B cell (primary cell): ENCODE data around the gene TUBA4A. TPM values are rescaled to one million over a fixed set of nuclear protein-coding genes. Genes with fewer than 3 reads are reported as not detected.
A peak's percentile ranks its signal among the peaks of the same experiment; 100 is the strongest.

ENCODE experiments used
- ATAC-seq: fragments of 200-7000 bp; cut with Tn5 transposase; one replicate; pipeline ENCODE4 v1.10.0; 2021; ENCODE audit warnings: low read depth, mild to moderate bottlenecking, moderate number of reproducible peaks, moderate library complexity
- CTCF ChIA-PET: fragments of 350-600 bp; sonication (Branson Sonifier 250); formaldehyde crosslinking; loops from one replicate; lab custom pipeline; 2021; ENCODE audit warnings: antibody characterized with exemption, inconsistent platforms; lab: Charles Lee
- POLR2A ChIA-PET: fragments of 350-600 bp; sonication (Branson Sonifier 250); formaldehyde crosslinking; loops from one replicate; lab custom pipeline; 2021; ENCODE audit warnings: antibody characterized with exemption; lab: Charles Lee
- DNase-seq: peaks from one replicate; pipeline ENCODE4 v3.0.0; 2013
- H2AFZ ChIP-seq: 2 replicates; pipeline ENCODE4 v1.6.1; 2012; ENCODE audit warnings: mild to moderate bottlenecking, low read depth, low read length; ENCODE audit not compliant: insufficient read depth, poor library complexity, severe bottlenecking
- H3K27ac ChIP-seq, 2 donors: 1 replicate in 1 of 2; 2 replicates in 1 of 2; pipeline ENCODE4 v1.5.1; 2012 to 2013; ENCODE audit warnings: low read length in 2 of 2, mild to moderate bottlenecking in 2 of 2, moderate library complexity in 1 of 2
- H3K27me3 ChIP-seq, 4 experiments: fragments of 200-600 bp in 1 of 4; sonication (generic) in 1 of 4; replicated peaks in 1 of 4; 1 replicate in 2 of 4; 2 replicates in 2 of 4; pipeline versions ENCODE4 v1.6.1 to v1.7.0; 2013 to 2016; ENCODE audit warnings: low read length in 3 of 4, mild to moderate bottlenecking in 2 of 4, mixed read lengths in 1 of 4, moderate library complexity in 1 of 4; ENCODE audit not compliant: insufficient read depth in 4 of 4, control insufficient read depth in 3 of 4; ENCODE audit errors: control extremely low read depth in 1 of 4
- H3K36me3 ChIP-seq, 2 experiments: replicated peaks in 1 of 2; 1 replicate in 1 of 2; 2 replicates in 1 of 2; pipeline versions ENCODE4 v1.6.1 to v1.7.1; 2013; ENCODE audit warnings: low read length in 1 of 2; ENCODE audit not compliant: insufficient read depth in 2 of 2, control insufficient read depth in 1 of 2; ENCODE audit errors: control extremely low read depth in 1 of 2, extremely low read depth in 1 of 2
- H3K4me1 ChIP-seq, 2 donors: fragments of 200-600 bp in 1 of 2; sonication (generic) in 1 of 2; 1 replicate in 1 of 2; 2 replicates in 1 of 2; pipeline versions ENCODE4 v1.5.1 to v1.6.1; 2013 to 2017; ENCODE audit warnings: low read length in 2 of 2; ENCODE audit not compliant: control insufficient read depth in 2 of 2, insufficient read depth in 2 of 2
- H3K4me2 ChIP-seq: replicated peaks from 2 replicates; pipeline ENCODE3; 2012; ENCODE audit warnings: mild to moderate bottlenecking, low read depth, low read length; ENCODE audit not compliant: poor library complexity, severe bottlenecking
- H3K4me3 ChIP-seq, 5 experiments: fragments of 200-600 bp in 1 of 5; sonication (generic) in 1 of 5; 1 replicate in 3 of 5; 2 replicates in 2 of 5; pipeline versions ENCODE4 v1.5.1 to v1.7.0; 2011 to 2016; ENCODE audit warnings: low read length in 4 of 5, mild to moderate bottlenecking in 4 of 5, low read depth in 2 of 5, control low read depth in 1 of 5, moderate library complexity in 1 of 5; ENCODE audit not compliant: insufficient read depth in 1 of 5; ENCODE audit errors: control extremely low read depth in 1 of 5, extremely low read depth in 1 of 5
- H3K79me2 ChIP-seq: fragments of 200-600 bp; sonication (generic); one replicate; pipeline ENCODE4 v1.6.0; 2016; ENCODE audit warnings: low read length; ENCODE audit not compliant: control insufficient read depth, insufficient read depth
- H3K9ac ChIP-seq: fragments of 200-600 bp; sonication (generic); 2 replicates; pipeline ENCODE4 v1.6.1; 2017; ENCODE audit warnings: mild to moderate bottlenecking, low read length, moderate library complexity
- H3K9me3 ChIP-seq, 3 donors: one replicate each; pipeline versions ENCODE4 v1.6.1 to v1.7.1; 2013; ENCODE audit warnings: low read length in 2 of 3; ENCODE audit not compliant: control insufficient read depth in 2 of 3, insufficient read depth in 1 of 3; ENCODE audit errors: control extremely low read depth in 1 of 3
- H4K20me1 ChIP-seq: 2 replicates; pipeline ENCODE4 v1.6.0; 2012; ENCODE audit warnings: mild to moderate bottlenecking, low read length; ENCODE audit not compliant: insufficient read depth, control insufficient read depth, poor library complexity, severe bottlenecking
- H3K27ac Mint-ChIP-seq: one replicate; pipeline ENCODE4 v1.8.0; 2021; ENCODE audit warnings: mixed read lengths
- H3K27me3 Mint-ChIP-seq: one replicate; pipeline ENCODE4 v1.8.0; 2021; ENCODE audit warnings: mixed read lengths
- H3K4me1 Mint-ChIP-seq: one replicate; pipeline ENCODE4 v1.8.0; 2021; ENCODE audit warnings: mixed read lengths
- H3K4me3 Mint-ChIP-seq: one replicate; pipeline ENCODE4 v1.8.0; 2021; ENCODE audit warnings: mixed read lengths
- H3K9me3 Mint-ChIP-seq: one replicate; pipeline ENCODE4 v1.8.0; 2022; ENCODE audit warnings: mixed read lengths; ENCODE audit not compliant: insufficient read depth
- EZH2 ChIP-seq: IDR thresholded peaks from 2 replicates; pipeline ENCODE4 v1.6.1; 2012; ENCODE audit warnings: borderline replicate concordance, low read depth, mild to moderate bottlenecking, moderate library complexity, low read length; ENCODE audit not compliant: insufficient read depth, poor library complexity, severe bottlenecking
- WGBS: methylation state at CpG from one replicate; pipeline ENCODE4 v1.1.5; 2013; ENCODE audit warnings: missing lambda C conversion rate; ENCODE audit not compliant: insufficient coverage; 5-methylcytosine and 5-hydroxymethylcytosine counted together
- intact Hi-C: fragments of 100-400 bp; cut with micrococcal nuclease; formaldehyde crosslinking; loops from one replicate; pipeline ENCODE4 v1.10.0; 2022
- polyA plus RNA-seq: library from polyadenylated mRNA; depleted of rRNA; stranded (reverse); fragments of >200 nt; gene quantifications from 2 replicates; pipeline ENCODE4 v1.2.3, GENCODE V29; 2012
- total RNA-seq, 2 donors: library from RNA; stranded (reverse); fragments of 120-200 nt in 1 of 2; gene quantifications; 1 replicate in 1 of 2; 2 replicates in 1 of 2; pipeline versions ENCODE4 v1.2.3 to v1.2.4, GENCODE V29; 2013 to 2022
- TF ChIP-seq, protein P1 (sequence below): fragments of 200-600 bp; IDR thresholded peaks from one replicate; pipeline ENCODE4 v1.8.0; 2022; ENCODE audit warnings: antibody characterized with exemption, mild to moderate bottlenecking

The TUBA4A gene
- total and polyA plus RNA-seq, 2 donors (not counting 1 experiment from before 2014, with no cell fraction given): 196 to 338 TPM

DNA sequence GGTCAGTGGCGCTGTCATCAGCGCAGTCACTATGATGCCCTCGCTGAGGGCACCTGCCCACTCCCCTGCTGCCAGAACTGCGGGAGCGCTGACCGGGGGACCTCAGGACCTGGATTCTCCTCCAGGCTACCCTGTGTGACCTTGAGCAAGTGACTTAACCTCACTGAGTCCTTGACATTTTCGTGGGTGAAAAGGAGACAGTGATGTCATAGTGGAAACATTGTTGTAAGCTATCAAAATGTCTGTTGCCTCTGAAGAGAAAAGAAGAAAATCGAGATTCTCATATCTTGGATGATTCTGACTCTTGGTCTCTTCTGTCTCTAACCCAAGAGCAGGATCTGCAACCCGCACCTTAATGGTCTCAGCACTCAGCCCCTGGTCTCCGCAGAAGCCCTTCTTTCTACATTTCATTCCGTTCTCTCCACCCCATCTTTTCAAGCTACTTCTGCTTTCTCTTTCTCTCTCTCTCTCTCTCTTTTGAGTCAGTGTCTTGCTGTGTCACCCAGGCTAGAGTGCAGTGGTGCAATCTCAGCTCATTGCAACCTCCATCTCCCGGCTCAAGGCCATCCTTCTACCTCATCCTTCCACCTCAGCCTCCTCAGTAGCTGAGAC is 978 bp upstream of the TUBA4A start:
- TF ChIP-seq, protein P1, sequence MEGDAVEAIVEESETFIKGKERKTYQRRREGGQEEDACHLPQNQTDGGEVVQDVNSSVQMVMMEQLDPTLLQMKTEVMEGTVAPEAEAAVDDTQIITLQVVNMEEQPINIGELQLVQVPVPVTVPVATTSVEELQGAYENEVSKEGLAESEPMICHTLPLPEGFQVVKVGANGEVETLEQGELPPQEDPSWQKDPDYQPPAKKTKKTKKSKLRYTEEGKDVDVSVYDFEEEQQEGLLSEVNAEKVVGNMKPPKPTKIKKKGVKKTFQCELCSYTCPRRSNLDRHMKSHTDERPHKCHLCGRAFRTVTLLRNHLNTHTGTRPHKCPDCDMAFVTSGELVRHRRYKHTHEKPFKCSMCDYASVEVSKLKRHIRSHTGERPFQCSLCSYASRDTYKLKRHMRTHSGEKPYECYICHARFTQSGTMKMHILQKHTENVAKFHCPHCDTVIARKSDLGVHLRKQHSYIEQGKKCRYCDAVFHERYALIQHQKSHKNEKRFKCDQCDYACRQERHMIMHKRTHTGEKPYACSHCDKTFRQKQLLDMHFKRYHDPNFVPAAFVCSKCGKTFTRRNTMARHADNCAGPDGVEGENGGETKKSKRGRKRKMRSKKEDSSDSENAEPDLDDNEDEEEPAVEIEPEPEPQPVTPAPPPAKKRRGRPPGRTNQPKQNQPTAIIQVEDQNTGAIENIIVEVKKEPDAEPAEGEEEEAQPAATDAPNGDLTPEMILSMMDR: no peak
- TF ChIP-seq EZH2: no peak
- peak; percentile 79 for DNase-seq
- H3K4me3 ChIP-seq: peak overlapping the region; percentile 83 to 97 (median 90)
- no peaks in the 10 kb centered on the region for H3K27me3 ChIP-seq
- peak overlapping the region; percentile 90 for H3K9ac ChIP-seq
- H3K4me1 Mint-ChIP-seq: peaks cover 42% of the 10 kb centered on the region
- WGBS: 0% methylated on average over 11 of the region's 12 CpGs
- H3K79me2 ChIP-seq: peaks cover 37% of the 10 kb centered on the region
- peak overlapping the region; percentile 93 to 94 for H3K27ac ChIP-seq
- peak overlapping the region; percentile 87 for H3K4me3 Mint-ChIP-seq
- peaks cover 26 to 37% of the 10 kb centered on the region in 2 donors for H3K4me1 ChIP-seq
- H3K9me3 ChIP-seq: no peaks in the 10 kb centered on the region
- peaks cover 22% of the 10 kb centered on the region for H4K20me1 ChIP-seq
- peak; percentile 25 for ATAC-seq
- H3K27me3 Mint-ChIP-seq: no peaks in the 10 kb centered on the region
- peaks cover 2 to 20% of the 10 kb centered on the region in 2 experiments for H3K36me3 ChIP-seq
- peak overlapping the region; percentile 95 for H3K27ac Mint-ChIP-seq
- CTCF ChIA-PET: interaction anchor here (0.6 to 7.6 kb wide), 26 partner anchors 8 to 412 kb away, joined by 3 to 97 read pairs (median 5); partner anchors contain the start of genes ANKZF1, ATG9A, CNPPD1 and DNAJB2
- POLR2A ChIA-PET: interaction anchor here (0.5 to 4.2 kb wide), 15 partner anchors 9 to 1937 kb away, joined by 3 to 106 read pairs (median 5); partner anchors contain the start of genes ABCB6, ANKZF1, ATG9A and CHPF
- peak overlapping the region; percentile 100 for H3K4me2 ChIP-seq
- peak overlapping the region; percentile 93 for H2AFZ ChIP-seq
- intact Hi-C loops: loop anchor here (1.0 to 5.0 kb wide), 5 partner anchors 25 to 1037 kb away; partner anchors contain the start of genes ANKZF1, ARPC2, ATG9A and DNAJB2
- H3K9me3 Mint-ChIP-seq: no peaks in the 10 kb centered on the region
